ENCODE data around the gene RASGRF1. TPM values are rescaled to one million over a fixed set of nuclear protein-coding genes. Genes with fewer than 3 reads are reported as not detected.

Gene RASGRF1
- total RNA-seq, 1 donor from 2014 or later = not detected

- intact Hi-C loops (cut with micrococcal nuclease) = no loop called here
- Histone ChIP-seq H3K4me1 (no peaks in the 10 kb centered on the region), H3K36me3 (no peaks in the 10 kb centered on the region), H3K27ac (replicated peaks) (no peak overlapping the region), H3K27me3 (ENCODE audit: low read depth) (peaks cover 40% of the 10 kb centered on the region), H3K9me3 (replicated peaks) (peaks cover under 1% of the 10 kb centered on the region), H3K4me3 (no peak overlapping the region)
- DNase-seq = no peak
- TF ChIP-seq CTCF (IDR thresholded peaks at IDR 0.05; ENCODE audit: borderline replicate concordance) = no peak
Measured at GRCh38 chr15:79122391-79122790, 31.8 kb upstream of the RASGRF1 start.

- intact Hi-C loops (cut with micrococcal nuclease) = no loop called here
- H3K27ac ChIP-seq (replicated peaks) = no peak overlapping the region
- H3K4me1 ChIP-seq = no peaks in the 10 kb centered on the region
- H3K36me3 ChIP-seq = no peaks in the 10 kb centered on the region
- peaks cover 37% of the 10 kb centered on the region for H3K27me3 ChIP-seq (ENCODE audit: low read depth)
- no peak for TF ChIP-seq CTCF (IDR thresholded peaks at IDR 0.05; ENCODE audit: borderline replicate concordance)
- H3K4me3 ChIP-seq = no peak overlapping the region
- no peak for DNase-seq
- no peaks in the 10 kb centered on the region for H3K9me3 ChIP-seq (replicated peaks)
Measured at GRCh38 chr15:79121571-79121970, 31.0 kb upstream of the RASGRF1 start.

- H3K27me3 ChIP-seq (ENCODE audit: low read depth) = peaks cover 36% of the 10 kb centered on the region
- no peak overlapping the region for H3K27ac ChIP-seq (replicated peaks)
- no peak for TF ChIP-seq CTCF (IDR thresholded peaks at IDR 0.05; ENCODE audit: borderline replicate concordance)
- H3K36me3 ChIP-seq = no peaks in the 10 kb centered on the region
- intact Hi-C loops (cut with micrococcal nuclease) = no loop called here
- no peaks in the 10 kb centered on the region for H3K9me3 ChIP-seq (replicated peaks)
- no peak for DNase-seq
- no peaks in the 10 kb centered on the region for H3K4me1 ChIP-seq
- H3K4me3 ChIP-seq = no peak overlapping the region
Measured at GRCh38 chr15:79117442-79118204, 27.0 kb upstream of the RASGRF1 start.

- Histone ChIP-seq H3K4me3 (no peak overlapping the region), H3K36me3 (no peaks in the 10 kb centered on the region), H3K4me1 (no peaks in the 10 kb centered on the region), H3K27me3 (ENCODE audit: low read depth) (peaks cover 30% of the 10 kb centered on the region), H3K27ac (replicated peaks) (no peak overlapping the region), H3K9me3 (replicated peaks) (no peaks in the 10 kb centered on the region)
- DNase-seq = no peak
- intact Hi-C loops (cut with micrococcal nuclease) = no loop called here
- TF ChIP-seq CTCF (IDR thresholded peaks at IDR 0.05; ENCODE audit: borderline replicate concordance) = no peak
Measured at GRCh38 chr15:79116771-79117170, 26.2 kb upstream of the RASGRF1 start.

- Histone ChIP-seq H3K4me3 (no peak overlapping the region), H3K36me3 (no peaks in the 10 kb centered on the region), H3K27me3 (ENCODE audit: low read depth) (peaks cover 29% of the 10 kb centered on the region), H3K9me3 (replicated peaks) (peaks cover 6% of the 10 kb centered on the region), H3K27ac (replicated peaks) (no peak overlapping the region), H3K4me1 (no peaks in the 10 kb centered on the region)
- DNase-seq = no peak
- intact Hi-C loops (cut with micrococcal nuclease) = no loop called here
- no peak for TF ChIP-seq CTCF (IDR thresholded peaks at IDR 0.05; ENCODE audit: borderline replicate concordance)
Measured at GRCh38 chr15:79115986-79116665, 25.5 kb upstream of the RASGRF1 start.

Data from left ventricle myocardium inferior (tissue), 1 donor.